ENCODE measurements around the gene C3. TPM values are rescaled to one million over a fixed set of nuclear protein-coding genes. Genes with fewer than 3 reads are reported as not detected.
"Not testable (repeated sequence)": the region's sequence is repeated elsewhere in the genome, so short reads cannot be mapped to it uniquely, and the experiment has no call there.

C3 gene
- total RNA-seq, 6 donors from 2014 or later, result 461 to 1,221 (median 854) TPM

DNA sequence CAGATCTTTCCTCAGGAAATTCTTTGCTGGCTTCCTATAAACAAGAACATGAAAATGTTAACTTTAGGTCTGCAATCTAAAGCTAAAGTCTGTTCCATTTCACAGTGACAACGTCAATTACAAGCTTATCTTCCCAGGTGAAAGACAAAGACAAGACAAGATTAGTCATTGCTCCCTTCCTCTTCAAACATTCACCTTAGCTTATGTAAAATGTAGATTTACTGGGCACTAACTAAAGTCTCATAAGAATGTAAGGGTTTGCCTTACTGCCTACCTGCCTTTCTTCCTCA is 67.7 kb downstream of the C3 start:
- 50% methylated on average over 1 of the region's 1 CpG for WGBS, 2 donors
- Histone ChIP-seq H3K27ac (no peak overlapping the region), H3K27me3 (no peaks in the 10 kb centered on the region), H3K4me3 (no peak overlapping the region), H3K36me3 (no peaks in the 10 kb centered on the region), H3K4me1 (no peaks in the 10 kb centered on the region), H3K9me3 (no peaks in the 10 kb centered on the region)
- TF ChIP-seq CTCF (IDR thresholded peaks at IDR 0.05), result no peak
- ATAC-seq (ENCODE audit: low FRiP score in 2 of 2), result no peak
- DNase-seq, result no peak

DNA sequence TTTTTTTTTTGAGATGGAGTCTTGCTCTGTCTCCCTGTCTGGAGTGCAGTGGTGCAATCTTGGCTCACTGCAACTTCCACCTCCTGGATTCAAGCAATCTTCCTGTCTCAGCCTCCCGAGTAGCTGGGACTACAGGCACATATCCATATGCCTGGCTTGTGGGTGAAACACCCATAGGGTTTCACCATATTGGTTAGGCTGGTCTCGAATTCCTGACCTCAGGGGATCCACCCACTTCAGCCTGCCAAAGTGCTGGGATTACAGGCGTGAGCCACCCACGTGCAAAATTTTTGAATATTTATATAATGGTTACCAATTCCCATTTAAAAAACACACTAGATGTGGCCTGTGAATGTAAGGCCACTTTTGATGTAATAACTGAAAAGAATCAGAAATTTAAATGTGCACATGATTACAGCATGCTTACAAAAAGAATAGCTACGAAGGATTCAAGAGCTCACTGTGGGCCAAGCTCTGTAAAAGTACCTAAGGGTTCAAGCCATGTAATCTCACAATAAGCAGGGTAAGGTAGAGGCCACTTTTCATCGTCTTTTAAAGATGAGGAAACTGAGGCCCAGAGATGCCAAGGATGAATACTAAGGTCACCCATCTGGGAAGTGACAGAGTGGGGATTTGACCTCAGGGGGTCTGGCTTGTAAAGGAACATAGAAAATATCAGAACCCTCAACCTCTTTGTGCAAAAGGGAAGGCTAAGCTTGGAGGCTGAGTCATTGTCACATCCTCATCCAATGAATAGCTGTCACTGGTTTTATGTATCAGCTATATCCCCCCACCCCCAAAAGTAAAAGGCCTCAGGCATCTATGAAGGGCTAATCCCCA is 68.3 kb downstream of the C3 start:
- TF ChIP-seq POLR2AphosphoS5 (IDR thresholded peaks at IDR 0.05), result no peak
- no peak for TF ChIP-seq EP300 (IDR thresholded peaks at IDR 0.05)
- TF ChIP-seq POLR2A (IDR thresholded peaks at IDR 0.05), result no peak
- no peak for TF ChIP-seq CTCF (IDR thresholded peaks at IDR 0.05)
- no peaks in the 10 kb centered on the region for H3K9me3 ChIP-seq
- DNase-seq (no peak), ATAC-seq (ENCODE audit: low FRiP score in 2 of 2) (no peak)
- WGBS, 2 donors, result 68 to 73% methylated on average over 6 of the region's 6 CpGs
- no peaks in the 10 kb centered on the region for H3K4me1 ChIP-seq
- H3K4me3 ChIP-seq, result no peak overlapping the region
- no peaks in the 10 kb centered on the region for H3K36me3 ChIP-seq
- H3K27ac ChIP-seq, result no peak overlapping the region
- no peaks in the 10 kb centered on the region for H3K27me3 ChIP-seq

GRCh38 chr19:6649185-6649584 is 71.3 kb downstream of the C3 start:
- no peaks in the 10 kb centered on the region for H3K4me1 ChIP-seq
- H3K36me3 ChIP-seq, result no peaks in the 10 kb centered on the region
- no peak for ATAC-seq (ENCODE audit: low FRiP score in 2 of 2)
- no peak for DNase-seq
- no peak overlapping the region for H3K4me3 ChIP-seq
- H3K27ac ChIP-seq, result no peak overlapping the region
- TF ChIP-seq CTCF (IDR thresholded peaks at IDR 0.05), result no peak
- no peak for TF ChIP-seq EP300 (IDR thresholded peaks at IDR 0.05)
- TF ChIP-seq POLR2AphosphoS5 (IDR thresholded peaks at IDR 0.05), result no peak
- H3K9me3 ChIP-seq, result no peaks in the 10 kb centered on the region
- WGBS, 2 donors, result 40 to 56% methylated on average over 2 of the region's 2 CpGs
- no peaks in the 10 kb centered on the region for H3K27me3 ChIP-seq

GRCh38 chr19:6648141-6648715 is 72.2 kb downstream of the C3 start:
- DNase-seq (no peak), ATAC-seq (ENCODE audit: low FRiP score in 2 of 2) (no peak)
- Histone ChIP-seq H3K27me3 (no peaks in the 10 kb centered on the region), H3K4me3 (no peak overlapping the region), H3K36me3 (no peaks in the 10 kb centered on the region), H3K9me3 (no peaks in the 10 kb centered on the region), H3K27ac (no peak overlapping the region), H3K4me1 (no peaks in the 10 kb centered on the region)
- 83 to 89% methylated on average over 9 of the region's 9 CpGs for WGBS, 2 donors
- TF ChIP-seq CTCF (IDR thresholded peaks at IDR 0.05) (no peak), POLR2AphosphoS5 (IDR thresholded peaks at IDR 0.05) (no peak), EP300 (IDR thresholded peaks at IDR 0.05) (no peak), POLR2A (IDR thresholded peaks at IDR 0.05) (no peak)

GRCh38 chr19:6644796-6645195 is 75.7 kb downstream of the C3 start:
- TF ChIP-seq POLR2AphosphoS5 (IDR thresholded peaks at IDR 0.05), result no peak
- no peak for TF ChIP-seq CTCF (IDR thresholded peaks at IDR 0.05)
- no peak for TF ChIP-seq POLR2A (IDR thresholded peaks at IDR 0.05)
- TF ChIP-seq EP300 (IDR thresholded peaks at IDR 0.05), result no peak
- Histone ChIP-seq H3K4me3 (no peak overlapping the region), H3K27me3 (no peaks in the 10 kb centered on the region), H3K9me3 (no peaks in the 10 kb centered on the region), H3K36me3 (no peaks in the 10 kb centered on the region), H3K4me1 (no peaks in the 10 kb centered on the region), H3K27ac (no peak overlapping the region)
- DNase-seq (no peak), ATAC-seq (ENCODE audit: low FRiP score in 2 of 2) (no peak)
- 75 to 83% methylated on average over 5 of the region's 5 CpGs for WGBS, 2 donors

- not testable (repeated sequence) for DNase-seq; ATAC-seq (ENCODE audit: low FRiP score in 2 of 2)
Measured at GRCh38 chr19:6640333-6640732, 80.1 kb downstream of the C3 start.

More at GRCh38 chr19:6640333-6640732, 80.1 kb downstream of the C3 start:
- H3K27ac ChIP-seq, H3K9me3 ChIP-seq, H3K27me3 ChIP-seq, H3K36me3 ChIP-seq, H3K4me3 ChIP-seq, H3K4me1 ChIP-seq: not testable (repeated sequence)
- 83 to 90% methylated on average over 9 of the region's 9 CpGs for WGBS, 2 donors

Measured in upper lobe of left lung (tissue), 6 donors.